HUES6 (cell line): ENCODE results near the gene TPD52L2.
A peak's percentile ranks its signal among the peaks of the same experiment; 100 is the strongest.
"Not testable (repeated sequence)": the region's sequence is repeated elsewhere in the genome, so short reads cannot be mapped to it uniquely, and the experiment has no call there.

Source experiments
- H3K27ac ChIP-seq: 2 replicates; pipeline ENCODE4 v1.7.0; 2013; ENCODE audit warnings: low read depth, mild to moderate bottlenecking, low read length, inconsistent platforms
- H3K27me3 ChIP-seq: 2 replicates; pipeline ENCODE4 v1.6.1; 2013; ENCODE audit warnings: low read length; ENCODE audit not compliant: control insufficient read depth, insufficient read depth
- H3K36me3 ChIP-seq: 2 replicates; pipeline ENCODE4 v1.6.1; 2013; ENCODE audit warnings: low read length; ENCODE audit not compliant: control insufficient read depth, insufficient read depth
- H3K4me1 ChIP-seq: 2 replicates; pipeline ENCODE4 v1.6.1; 2013; ENCODE audit warnings: low read length; ENCODE audit not compliant: control insufficient read depth, insufficient read depth
- H3K4me3 ChIP-seq: 2 replicates; pipeline ENCODE4 v1.5.1; 2013; ENCODE audit warnings: low read depth, low read length
- H3K9ac ChIP-seq: one replicate; pipeline ENCODE4 v1.6.1; 2013; ENCODE audit warnings: mild to moderate bottlenecking, low read length
- H3K9me3 ChIP-seq: 2 replicates; pipeline ENCODE4 v1.6.1; 2013; ENCODE audit warnings: low read depth, low read length; ENCODE audit not compliant: control insufficient read depth, insufficient read depth

Gene TPD52L2

GRCh38 chr20:63847237-63848002 lies 17.6 kb upstream of the TPD52L2 start:
- no peaks in the 10 kb centered on the region for H3K9me3 ChIP-seq
- peak overlapping the region; percentile 69 for H3K27ac ChIP-seq
- H3K36me3 ChIP-seq, result no peaks in the 10 kb centered on the region
- peak overlapping the region; percentile 6; the same call in 1 of the 2 replicates for H3K4me3 ChIP-seq
- H3K9ac ChIP-seq, result peak overlapping the region; percentile 14
- peaks cover 28% of the 10 kb centered on the region for H3K4me1 ChIP-seq
- H3K27me3 ChIP-seq, result no peaks in the 10 kb centered on the region

GRCh38 chr20:63848003-63848911 lies 16.8 kb upstream of the TPD52L2 start:
- Histone ChIP-seq H3K27ac (peak overlapping the region; percentile 69), H3K4me1 (peaks cover 28% of the 10 kb centered on the region), H3K9ac (peak overlapping the region; percentile 14), H3K4me3 (no peak overlapping the region), H3K9me3 (no peaks in the 10 kb centered on the region), H3K36me3 (no peaks in the 10 kb centered on the region), H3K27me3 (no peaks in the 10 kb centered on the region)

- Histone ChIP-seq H3K9me3 (no peaks in the 10 kb centered on the region), H3K9ac (no peak overlapping the region), H3K4me3 (no peak overlapping the region), H3K36me3 (no peaks in the 10 kb centered on the region), H3K4me1 (peaks cover 47% of the 10 kb centered on the region), H3K27ac (no peak overlapping the region), H3K27me3 (no peaks in the 10 kb centered on the region)
These were observed 14.2 kb upstream of the TPD52L2 start for GRCh38 chr20:63850689-63851547.

- H3K4me3 ChIP-seq, H3K9ac ChIP-seq, H3K27me3 ChIP-seq, H3K36me3 ChIP-seq, H3K27ac ChIP-seq, H3K9me3 ChIP-seq: not testable (repeated sequence)
- peaks cover 51% of the 10 kb centered on the region for H3K4me1 ChIP-seq
These were observed 13.5 kb upstream of the TPD52L2 start for GRCh38 chr20:63851548-63851943.

- Histone ChIP-seq H3K4me1 (peaks cover 43% of the 10 kb centered on the region), H3K27ac (peak overlapping the region; percentile 79; the same call in 1 of the 2 replicates), H3K9ac (peak overlapping the region; percentile 17)
- H3K27me3 ChIP-seq, H3K4me3 ChIP-seq, H3K36me3 ChIP-seq, H3K9me3 ChIP-seq: not testable (repeated sequence)
These were observed 11.4 kb upstream of the TPD52L2 start for GRCh38 chr20:63853733-63854068.

- peak overlapping the region; percentile 79; the same call in 1 of the 2 replicates for H3K27ac ChIP-seq
- no peaks in the 10 kb centered on the region for H3K9me3 ChIP-seq
- peaks cover 48% of the 10 kb centered on the region for H3K4me1 ChIP-seq
- no peaks in the 10 kb centered on the region for H3K27me3 ChIP-seq
- peak overlapping the region; percentile 47 for H3K4me3 ChIP-seq
- H3K36me3 ChIP-seq, result no peaks in the 10 kb centered on the region
- peak overlapping the region; percentile 57 for H3K9ac ChIP-seq
These were observed 10.9 kb upstream of the TPD52L2 start for GRCh38 chr20:63854069-63854765.

- Histone ChIP-seq H3K27ac (peak overlapping the region; percentile 79; the same call in 1 of the 2 replicates), H3K4me3 (peak overlapping the region; percentile 47), H3K4me1 (peaks cover 52% of the 10 kb centered on the region), H3K9ac (peak overlapping the region; percentile 57), H3K9me3 (no peaks in the 10 kb centered on the region), H3K36me3 (no peaks in the 10 kb centered on the region), H3K27me3 (no peaks in the 10 kb centered on the region)
These were observed 10.2 kb upstream of the TPD52L2 start for GRCh38 chr20:63854766-63855362.

- peak overlapping the region; percentile 57 for H3K9ac ChIP-seq
- H3K36me3 ChIP-seq, result no peaks in the 10 kb centered on the region
- H3K4me3 ChIP-seq, result peak overlapping the region; percentile 47
- H3K27me3 ChIP-seq, result no peaks in the 10 kb centered on the region
- no peak overlapping the region for H3K27ac ChIP-seq
- H3K4me1 ChIP-seq, result peaks cover 54% of the 10 kb centered on the region
- no peaks in the 10 kb centered on the region for H3K9me3 ChIP-seq
These were observed 9.5 kb upstream of the TPD52L2 start for GRCh38 chr20:63855363-63856097.

GRCh38 chr20:63856098-63856511 lies 9.0 kb upstream of the TPD52L2 start:
- H3K9ac ChIP-seq, result no peak overlapping the region
- H3K36me3 ChIP-seq, result no peaks in the 10 kb centered on the region
- peak overlapping the region; percentile 47 for H3K4me3 ChIP-seq
- no peaks in the 10 kb centered on the region for H3K27me3 ChIP-seq
- no peak overlapping the region for H3K27ac ChIP-seq
- peaks cover 59% of the 10 kb centered on the region for H3K4me1 ChIP-seq
- no peaks in the 10 kb centered on the region for H3K9me3 ChIP-seq
